LNCaP clone FGC (cell line): ENCODE data around the gene ANKS1A.

ENCODE experiments used
- DNase-seq: peaks from one replicate; pipeline ENCODE4 v3.0.0-alpha.2; 2011; ENCODE audit warnings: low read depth
- H3K4me3 ChIP-seq: 2 replicates; pipeline ENCODE4 v1.5.1; 2011; ENCODE audit warnings: mild to moderate bottlenecking, low read depth, low read length, control low read depth
- CTCF ChIP-seq: IDR thresholded peaks from 2 replicates; pipeline ENCODE4 v1.5.1; 2012; ENCODE audit warnings: mild to moderate bottlenecking; ENCODE audit not compliant: control insufficient read depth, insufficient read depth; ENCODE audit errors: extremely low read depth

The ANKS1A gene

GRCh38 chr6:35008858-35009257, 119.8 kb downstream of the ANKS1A start:
- no peak overlapping the region for H3K4me3 ChIP-seq
- no peak for DNase-seq
- TF ChIP-seq CTCF, result no peak

DNA sequence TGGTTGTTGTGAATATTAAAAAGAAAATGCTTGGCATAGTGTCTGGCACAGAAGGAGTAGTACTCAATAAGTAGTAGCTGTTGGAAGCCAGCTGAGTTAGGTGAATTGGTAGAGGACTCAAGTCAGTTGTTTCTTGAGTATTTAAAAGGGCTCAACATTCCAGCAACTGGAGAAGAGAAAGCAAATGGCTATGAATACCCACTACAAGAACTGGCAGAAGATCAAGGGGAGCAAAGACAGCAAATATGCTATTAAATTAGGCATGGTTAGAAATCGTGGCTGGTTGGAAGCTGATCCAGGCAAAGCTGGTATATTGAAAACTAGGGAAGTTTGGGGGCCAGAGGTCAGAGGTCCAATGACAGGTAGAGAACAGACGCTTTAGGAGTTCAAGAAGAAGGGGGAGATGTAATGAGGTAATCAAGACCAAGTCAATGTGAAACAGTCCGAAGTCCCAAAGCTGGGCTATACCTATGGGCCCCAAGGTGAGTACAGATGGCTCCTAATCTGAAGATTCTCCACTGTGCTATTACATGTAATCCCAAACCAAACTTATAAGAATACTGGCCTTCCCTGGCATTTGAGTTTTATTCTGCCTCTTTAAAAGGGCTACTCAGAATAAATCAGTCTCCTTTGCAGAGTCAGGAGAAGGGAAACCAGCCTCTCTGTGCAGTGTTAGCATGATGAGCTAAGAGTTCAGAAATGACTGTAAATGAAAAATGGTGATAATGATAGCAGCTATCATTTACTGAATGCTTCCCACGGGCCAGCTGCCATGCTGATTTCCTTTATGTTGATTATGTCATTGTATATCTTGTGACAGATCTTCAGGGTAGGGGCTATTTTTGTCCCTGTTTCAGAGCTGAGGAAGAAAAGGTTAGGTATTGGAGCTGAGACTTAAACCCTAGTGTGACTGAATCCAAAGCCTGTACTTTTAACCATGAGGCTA, 122.3 kb downstream of the ANKS1A start:
- no peak overlapping the region for H3K4me3 ChIP-seq
- no peak for TF ChIP-seq CTCF
- DNase-seq, result no peak

GRCh38 chr6:35013701-35014100, 124.6 kb downstream of the ANKS1A start:
- TF ChIP-seq CTCF, result no peak
- H3K4me3 ChIP-seq, result no peak overlapping the region
- DNase-seq, result no peak

DNA sequence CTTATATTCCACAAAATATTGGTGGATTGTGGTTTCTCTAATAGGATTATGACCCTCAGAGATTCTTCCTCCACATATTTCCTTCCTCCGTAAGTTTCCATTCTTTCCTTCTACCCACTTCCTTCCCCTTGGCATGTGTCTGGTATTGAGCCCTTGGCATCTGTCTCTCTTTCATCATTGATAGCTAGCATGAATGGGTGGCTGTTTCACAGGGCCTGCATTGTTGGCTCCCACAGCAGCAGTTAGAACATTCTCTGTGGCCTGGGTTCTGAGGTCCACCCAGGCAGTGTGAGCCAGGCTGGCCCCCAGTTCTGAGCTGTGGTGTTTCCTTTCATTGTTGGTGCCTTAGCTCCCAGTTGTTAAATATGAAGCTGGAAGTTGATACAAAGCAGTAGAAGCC, 125.3 kb downstream of the ANKS1A start:
- H3K4me3 ChIP-seq, result no peak overlapping the region
- TF ChIP-seq CTCF, result no peak
- DNase-seq, result no peak

DNA sequence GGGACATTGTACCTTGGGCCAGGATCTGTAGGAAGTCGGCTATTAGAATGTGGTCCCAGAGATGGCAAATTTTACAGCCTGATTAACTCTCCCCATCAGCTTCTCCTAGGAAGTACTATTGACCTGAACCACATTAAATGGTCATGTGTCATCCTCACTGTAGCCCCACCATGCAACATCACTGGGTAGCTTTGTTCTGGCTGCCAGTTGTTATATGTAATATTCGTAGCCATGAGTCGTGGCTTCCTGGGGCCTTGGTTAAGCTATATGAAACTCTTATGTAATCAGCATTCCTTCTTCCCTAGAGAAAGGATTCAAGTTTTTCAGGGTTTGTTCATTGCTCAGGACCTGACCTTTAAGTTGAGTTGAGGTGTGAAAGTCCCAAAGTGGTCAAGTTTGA, 125.7 kb downstream of the ANKS1A start:
- TF ChIP-seq CTCF, result no peak
- H3K4me3 ChIP-seq, result no peak overlapping the region
- no peak for DNase-seq

GRCh38 chr6:35015476-35015875, 126.4 kb downstream of the ANKS1A start:
- no peak for DNase-seq
- no peak for TF ChIP-seq CTCF
- H3K4me3 ChIP-seq, result no peak overlapping the region

DNA sequence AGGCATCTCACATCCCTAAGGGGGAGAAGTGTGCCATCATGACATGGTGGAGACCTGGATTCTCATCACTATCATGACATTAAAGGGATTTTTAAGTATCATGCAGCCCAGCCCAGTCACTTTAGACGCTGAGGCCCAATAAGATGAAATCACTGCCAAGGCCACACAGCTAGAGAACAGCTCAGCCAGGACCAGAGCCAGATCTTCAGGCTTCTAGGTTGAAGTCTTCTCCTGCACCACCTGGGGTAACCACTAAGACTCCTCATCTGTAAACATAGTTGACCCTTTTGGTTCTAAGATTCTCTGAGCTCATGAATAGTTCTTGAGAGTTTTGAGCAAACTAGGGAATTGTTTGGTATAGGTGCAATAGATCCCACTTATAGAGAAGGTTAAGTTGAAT, 126.9 kb downstream of the ANKS1A start:
- no peak for TF ChIP-seq CTCF
- no peak overlapping the region for H3K4me3 ChIP-seq
- no peak for DNase-seq
